ENCODE measurements around the gene ARHGEF28.

ARHGEF28 gene

DNA sequence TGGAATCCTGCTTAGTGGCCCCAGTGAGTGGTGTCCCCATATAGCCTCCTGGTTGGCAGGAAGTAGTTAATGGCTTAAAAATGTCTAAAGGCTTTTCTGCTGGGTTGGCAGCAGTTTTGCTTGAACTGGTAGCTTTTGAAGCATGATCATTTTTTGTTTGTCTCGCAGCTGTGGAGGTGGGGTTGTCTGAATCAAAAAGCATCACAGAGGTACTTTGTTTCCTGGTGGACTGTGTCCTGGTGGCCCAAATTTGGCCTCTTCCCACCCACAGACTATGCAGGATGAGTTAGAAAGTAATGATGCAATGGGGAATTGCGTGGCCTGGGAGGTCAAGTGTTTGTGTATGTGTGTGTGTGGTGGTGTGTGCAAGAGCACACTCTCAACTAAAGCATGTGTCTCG is 322.7 kb downstream of the ARHGEF28 start:
- H3K4me3 ChIP-seq (ENCODE audit: control insufficient read depth, low read depth, low read length) = no peak overlapping the region
- TF ChIP-seq, protein P1, sequence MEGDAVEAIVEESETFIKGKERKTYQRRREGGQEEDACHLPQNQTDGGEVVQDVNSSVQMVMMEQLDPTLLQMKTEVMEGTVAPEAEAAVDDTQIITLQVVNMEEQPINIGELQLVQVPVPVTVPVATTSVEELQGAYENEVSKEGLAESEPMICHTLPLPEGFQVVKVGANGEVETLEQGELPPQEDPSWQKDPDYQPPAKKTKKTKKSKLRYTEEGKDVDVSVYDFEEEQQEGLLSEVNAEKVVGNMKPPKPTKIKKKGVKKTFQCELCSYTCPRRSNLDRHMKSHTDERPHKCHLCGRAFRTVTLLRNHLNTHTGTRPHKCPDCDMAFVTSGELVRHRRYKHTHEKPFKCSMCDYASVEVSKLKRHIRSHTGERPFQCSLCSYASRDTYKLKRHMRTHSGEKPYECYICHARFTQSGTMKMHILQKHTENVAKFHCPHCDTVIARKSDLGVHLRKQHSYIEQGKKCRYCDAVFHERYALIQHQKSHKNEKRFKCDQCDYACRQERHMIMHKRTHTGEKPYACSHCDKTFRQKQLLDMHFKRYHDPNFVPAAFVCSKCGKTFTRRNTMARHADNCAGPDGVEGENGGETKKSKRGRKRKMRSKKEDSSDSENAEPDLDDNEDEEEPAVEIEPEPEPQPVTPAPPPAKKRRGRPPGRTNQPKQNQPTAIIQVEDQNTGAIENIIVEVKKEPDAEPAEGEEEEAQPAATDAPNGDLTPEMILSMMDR (IDR thresholded peaks at IDR 0.05; ENCODE audit: control insufficient read depth, insufficient read depth, low read depth, low read length, missing control alignments) = no peak
- DNase-seq (ENCODE audit: low read depth) = peak; percentile 45

DNA sequence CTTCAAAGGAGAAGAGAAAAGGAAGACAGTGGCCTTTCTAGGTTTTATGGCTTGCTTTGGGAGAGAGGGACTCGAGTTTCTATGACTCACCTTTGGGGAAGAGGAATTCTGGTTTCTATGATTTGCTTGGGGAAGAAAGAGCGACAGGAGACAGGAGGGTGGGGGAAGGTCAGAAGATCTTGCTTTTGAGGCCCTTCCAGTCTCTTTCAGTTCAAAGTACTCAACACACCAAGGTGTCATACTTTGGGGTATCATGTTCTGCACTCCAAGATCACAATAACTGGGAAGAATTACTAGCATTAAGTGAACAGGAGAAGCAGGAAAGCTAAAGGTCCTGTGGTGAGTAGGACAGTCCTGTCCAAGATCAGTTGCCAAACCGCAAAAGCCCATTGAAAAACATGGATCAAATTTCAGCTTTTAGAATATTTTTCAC is 324.5 kb downstream of the ARHGEF28 start:
- no peak overlapping the region for H3K4me3 ChIP-seq (ENCODE audit: control insufficient read depth, low read depth, low read length)
- TF ChIP-seq, protein P1 (IDR thresholded peaks at IDR 0.05; ENCODE audit: control insufficient read depth, insufficient read depth, low read depth, low read length, missing control alignments) = no peak
- no peak for DNase-seq (ENCODE audit: low read depth)

DNA sequence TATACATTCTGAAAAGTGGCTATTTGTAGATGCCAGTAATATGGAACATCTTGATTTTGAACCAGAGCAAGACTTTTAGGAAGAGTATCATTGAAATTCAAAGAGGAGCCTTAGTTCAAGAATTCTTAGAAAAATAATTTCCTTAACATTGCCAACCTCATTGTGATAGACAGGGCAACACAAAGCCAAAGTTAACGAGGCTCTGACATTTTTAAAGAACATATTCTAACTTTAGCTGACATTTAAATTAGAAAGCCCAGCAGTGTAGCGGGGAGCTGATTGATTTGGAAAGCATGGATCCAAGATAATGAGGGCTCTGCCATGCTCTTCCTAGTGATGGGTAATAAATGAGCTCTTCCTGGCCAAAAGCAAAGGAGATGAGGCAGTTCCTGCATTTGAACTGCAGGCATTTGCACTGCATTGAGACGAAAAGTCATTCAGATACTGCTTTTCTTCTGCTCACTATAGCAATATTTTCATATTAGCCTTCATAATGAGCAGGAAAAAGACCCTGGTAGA is 325.0 kb downstream of the ARHGEF28 start:
- DNase-seq (ENCODE audit: low read depth) = no peak
- TF ChIP-seq, protein P1 (IDR thresholded peaks at IDR 0.05; ENCODE audit: control insufficient read depth, insufficient read depth, low read depth, low read length, missing control alignments) = no peak
- no peak overlapping the region for H3K4me3 ChIP-seq (ENCODE audit: control insufficient read depth, low read depth, low read length)

DNA sequence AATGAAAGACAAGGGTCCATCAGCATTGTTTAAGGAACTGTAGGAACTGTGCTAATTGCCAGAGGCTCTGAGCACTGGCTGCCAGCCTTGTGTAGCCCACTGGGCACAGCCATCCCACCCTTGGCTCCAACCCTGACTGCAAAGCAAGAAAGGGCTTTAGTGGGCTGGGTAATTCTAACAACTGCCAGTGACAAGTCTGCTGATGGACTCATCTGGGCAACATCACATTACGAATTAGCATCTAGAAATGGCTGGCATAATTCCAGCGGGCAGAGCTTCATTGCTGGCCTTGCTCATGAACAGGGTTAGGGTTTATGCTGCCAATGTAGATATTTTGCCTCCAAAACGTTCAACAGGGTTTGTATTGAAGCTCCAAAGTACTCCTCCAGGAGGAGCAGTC is 326.9 kb downstream of the ARHGEF28 start:
- H3K4me3 ChIP-seq (ENCODE audit: control insufficient read depth, low read depth, low read length) = no peak overlapping the region
- no peak for DNase-seq (ENCODE audit: low read depth)
- TF ChIP-seq, protein P1 (IDR thresholded peaks at IDR 0.05; ENCODE audit: control insufficient read depth, insufficient read depth, low read depth, low read length, missing control alignments) = no peak

DNA sequence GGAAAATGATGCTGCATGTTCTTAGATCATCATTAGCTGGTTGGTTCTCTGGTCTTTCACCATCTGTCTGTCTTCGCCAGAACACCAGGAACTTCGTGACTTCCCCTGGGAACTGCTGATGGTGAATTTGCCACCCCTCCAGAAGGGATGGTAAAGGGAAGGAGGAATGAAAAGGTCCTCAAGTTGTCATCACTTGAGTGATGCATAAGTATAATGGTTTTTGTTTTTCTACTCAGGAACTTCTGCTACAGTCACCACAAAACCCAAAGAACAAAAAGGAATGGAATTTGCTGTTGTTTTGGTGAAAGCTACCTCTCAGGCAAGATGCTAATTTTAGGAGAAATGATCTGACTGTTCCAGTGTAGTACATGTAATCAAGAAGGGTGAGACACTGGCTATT is 328.4 kb downstream of the ARHGEF28 start:
- DNase-seq (ENCODE audit: low read depth) = no peak
- TF ChIP-seq, protein P1 (IDR thresholded peaks at IDR 0.05; ENCODE audit: control insufficient read depth, insufficient read depth, low read depth, low read length, missing control alignments) = no peak
- no peak overlapping the region for H3K4me3 ChIP-seq (ENCODE audit: control insufficient read depth, low read depth, low read length)

DNA sequence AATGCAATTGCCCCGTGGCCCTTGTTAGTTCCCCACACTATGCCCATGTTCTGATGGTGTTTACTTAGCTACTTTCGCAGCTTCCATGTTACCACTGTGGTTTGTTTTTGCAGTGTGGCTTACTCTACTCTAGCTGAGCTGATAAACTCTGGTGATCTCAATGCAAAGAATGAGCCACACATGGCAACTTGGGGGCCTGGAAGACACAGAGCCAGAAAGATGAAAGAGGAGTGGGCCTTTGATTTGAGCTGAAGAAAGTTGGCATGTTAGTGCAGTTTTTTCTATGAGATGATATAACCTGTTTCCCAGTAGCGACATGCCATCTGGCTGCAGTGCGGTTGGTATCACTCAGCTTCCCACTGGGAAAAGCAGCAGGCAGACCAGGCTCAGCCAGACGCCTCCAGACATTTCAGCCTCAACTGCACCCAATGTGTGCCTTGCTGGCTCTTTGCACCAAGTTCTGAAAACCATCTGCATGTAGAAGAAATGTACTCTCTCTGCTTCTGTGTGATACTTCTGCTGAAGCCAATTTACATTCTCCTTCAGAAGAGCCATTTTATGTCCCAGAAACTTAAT is 329.4 kb downstream of the ARHGEF28 start:
- no peak overlapping the region for H3K4me3 ChIP-seq (ENCODE audit: control insufficient read depth, low read depth, low read length)
- TF ChIP-seq, protein P1 (IDR thresholded peaks at IDR 0.05; ENCODE audit: control insufficient read depth, insufficient read depth, low read depth, low read length, missing control alignments) = no peak
- DNase-seq (ENCODE audit: low read depth) = no peak
